HS-5 (cell line): Measurements from ENCODE around the gene ELAPOR1.

Experiments used
- DNase-seq: peaks from one replicate; pipeline ENCODE4 v3.0.0-alpha.2; 2012; ENCODE audit warnings: low read depth

Gene ELAPOR1, protein sequence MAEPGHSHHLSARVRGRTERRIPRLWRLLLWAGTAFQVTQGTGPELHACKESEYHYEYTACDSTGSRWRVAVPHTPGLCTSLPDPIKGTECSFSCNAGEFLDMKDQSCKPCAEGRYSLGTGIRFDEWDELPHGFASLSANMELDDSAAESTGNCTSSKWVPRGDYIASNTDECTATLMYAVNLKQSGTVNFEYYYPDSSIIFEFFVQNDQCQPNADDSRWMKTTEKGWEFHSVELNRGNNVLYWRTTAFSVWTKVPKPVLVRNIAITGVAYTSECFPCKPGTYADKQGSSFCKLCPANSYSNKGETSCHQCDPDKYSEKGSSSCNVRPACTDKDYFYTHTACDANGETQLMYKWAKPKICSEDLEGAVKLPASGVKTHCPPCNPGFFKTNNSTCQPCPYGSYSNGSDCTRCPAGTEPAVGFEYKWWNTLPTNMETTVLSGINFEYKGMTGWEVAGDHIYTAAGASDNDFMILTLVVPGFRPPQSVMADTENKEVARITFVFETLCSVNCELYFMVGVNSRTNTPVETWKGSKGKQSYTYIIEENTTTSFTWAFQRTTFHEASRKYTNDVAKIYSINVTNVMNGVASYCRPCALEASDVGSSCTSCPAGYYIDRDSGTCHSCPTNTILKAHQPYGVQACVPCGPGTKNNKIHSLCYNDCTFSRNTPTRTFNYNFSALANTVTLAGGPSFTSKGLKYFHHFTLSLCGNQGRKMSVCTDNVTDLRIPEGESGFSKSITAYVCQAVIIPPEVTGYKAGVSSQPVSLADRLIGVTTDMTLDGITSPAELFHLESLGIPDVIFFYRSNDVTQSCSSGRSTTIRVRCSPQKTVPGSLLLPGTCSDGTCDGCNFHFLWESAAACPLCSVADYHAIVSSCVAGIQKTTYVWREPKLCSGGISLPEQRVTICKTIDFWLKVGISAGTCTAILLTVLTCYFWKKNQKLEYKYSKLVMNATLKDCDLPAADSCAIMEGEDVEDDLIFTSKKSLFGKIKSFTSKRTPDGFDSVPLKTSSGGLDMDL

DNA sequence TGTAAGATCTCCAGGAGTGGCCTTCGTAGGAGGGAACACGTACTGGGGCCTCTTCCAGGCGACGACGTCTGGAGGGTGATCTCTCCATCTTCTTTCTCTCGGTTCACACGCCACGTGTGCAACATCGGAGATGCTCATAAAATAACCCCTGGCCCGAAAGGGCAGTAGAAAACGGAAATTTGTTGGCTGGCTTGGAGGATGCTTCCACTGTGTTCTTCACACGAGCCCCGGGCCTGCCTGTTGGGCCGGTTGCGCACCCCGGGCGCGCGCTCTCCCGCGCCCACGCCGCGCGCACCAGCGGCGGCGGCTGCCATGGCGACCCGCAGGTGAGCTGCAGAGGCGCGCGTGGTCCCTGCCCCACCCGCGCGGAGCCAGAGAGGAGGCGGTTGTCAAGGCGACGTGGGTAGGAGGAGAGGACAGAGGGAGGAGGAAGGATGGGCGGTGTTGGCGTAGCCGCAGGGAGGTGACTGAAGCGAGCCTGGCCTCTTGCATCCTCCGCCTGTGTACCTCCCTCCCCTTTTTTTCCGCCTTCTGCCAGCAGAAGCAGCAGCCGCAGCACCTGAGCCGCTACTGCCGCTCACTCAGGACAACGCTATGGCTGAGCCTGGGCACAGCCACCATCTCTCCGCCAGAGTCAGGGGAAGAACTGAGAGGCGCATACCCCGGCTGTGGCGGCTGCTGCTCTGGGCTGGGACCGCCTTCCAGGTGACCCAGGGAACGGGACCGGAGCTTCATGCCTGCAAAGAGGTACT is at the start of gene ELAPOR1:
ELAPOR1 (plus strand) TSS at position 526 of the 752 bp plus-strand sequence; CDS start at position 595, 69 bp downstream.
- DNase-seq = no peak

DNA sequence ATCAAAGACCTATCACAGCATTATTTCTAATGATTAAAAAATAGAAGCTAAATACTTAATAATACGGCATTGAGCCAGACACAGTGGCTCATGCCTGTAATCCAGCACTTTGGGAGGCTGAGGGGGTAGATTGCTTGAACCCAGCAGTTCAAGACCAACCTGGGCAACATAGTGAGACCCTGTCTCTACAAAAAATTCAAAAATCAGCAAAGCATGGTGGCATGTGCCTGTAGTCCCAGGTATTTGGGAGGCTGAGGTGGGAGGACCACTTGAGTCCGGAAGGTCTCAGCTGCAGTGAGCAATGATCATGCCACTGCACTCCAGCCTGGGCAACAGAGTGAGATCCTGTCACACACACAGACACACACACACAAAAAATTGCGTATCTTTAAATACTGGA is 48.8 kb upstream of the ELAPOR1 start:
- DNase-seq = no peak

DNA sequence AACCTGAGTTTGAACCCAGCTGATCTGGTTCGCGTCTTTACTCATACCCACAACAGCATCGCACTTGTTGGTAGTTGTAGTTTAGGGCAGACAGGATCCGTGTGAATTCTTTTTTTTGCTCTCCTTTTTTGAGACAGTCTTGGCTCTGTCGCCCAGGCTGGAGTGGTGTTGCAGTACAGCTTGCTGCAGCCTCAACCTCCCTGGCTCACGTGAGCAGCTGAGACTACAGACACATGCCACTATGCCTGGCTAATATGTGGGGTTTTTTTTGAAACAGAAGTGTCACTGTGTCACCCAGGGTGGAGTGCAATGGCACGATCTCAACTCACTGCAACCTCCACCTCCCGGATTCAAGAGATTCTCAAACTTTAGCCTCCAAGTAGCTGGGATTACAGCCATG is 46.0 kb upstream of the ELAPOR1 start:
- no peak for DNase-seq

DNA sequence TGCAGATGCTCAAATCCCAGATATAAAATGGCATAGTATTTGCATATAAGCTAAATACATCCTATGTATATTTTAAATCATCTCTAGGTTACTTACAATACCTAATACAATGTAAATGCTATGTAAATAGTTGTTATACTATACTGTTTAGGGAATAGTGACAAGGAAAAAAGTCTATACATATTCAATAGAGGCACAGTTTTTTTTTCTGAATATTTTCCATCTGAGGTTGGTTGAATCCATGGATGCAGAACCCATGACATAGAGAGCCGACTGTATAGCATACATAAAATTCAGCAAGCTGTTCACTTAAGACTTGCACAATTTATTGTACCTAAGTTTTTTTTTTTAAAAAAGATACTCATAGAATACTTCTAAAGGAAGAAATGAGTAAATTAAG is 44.6 kb upstream of the ELAPOR1 start:
- DNase-seq = no peak

DNA sequence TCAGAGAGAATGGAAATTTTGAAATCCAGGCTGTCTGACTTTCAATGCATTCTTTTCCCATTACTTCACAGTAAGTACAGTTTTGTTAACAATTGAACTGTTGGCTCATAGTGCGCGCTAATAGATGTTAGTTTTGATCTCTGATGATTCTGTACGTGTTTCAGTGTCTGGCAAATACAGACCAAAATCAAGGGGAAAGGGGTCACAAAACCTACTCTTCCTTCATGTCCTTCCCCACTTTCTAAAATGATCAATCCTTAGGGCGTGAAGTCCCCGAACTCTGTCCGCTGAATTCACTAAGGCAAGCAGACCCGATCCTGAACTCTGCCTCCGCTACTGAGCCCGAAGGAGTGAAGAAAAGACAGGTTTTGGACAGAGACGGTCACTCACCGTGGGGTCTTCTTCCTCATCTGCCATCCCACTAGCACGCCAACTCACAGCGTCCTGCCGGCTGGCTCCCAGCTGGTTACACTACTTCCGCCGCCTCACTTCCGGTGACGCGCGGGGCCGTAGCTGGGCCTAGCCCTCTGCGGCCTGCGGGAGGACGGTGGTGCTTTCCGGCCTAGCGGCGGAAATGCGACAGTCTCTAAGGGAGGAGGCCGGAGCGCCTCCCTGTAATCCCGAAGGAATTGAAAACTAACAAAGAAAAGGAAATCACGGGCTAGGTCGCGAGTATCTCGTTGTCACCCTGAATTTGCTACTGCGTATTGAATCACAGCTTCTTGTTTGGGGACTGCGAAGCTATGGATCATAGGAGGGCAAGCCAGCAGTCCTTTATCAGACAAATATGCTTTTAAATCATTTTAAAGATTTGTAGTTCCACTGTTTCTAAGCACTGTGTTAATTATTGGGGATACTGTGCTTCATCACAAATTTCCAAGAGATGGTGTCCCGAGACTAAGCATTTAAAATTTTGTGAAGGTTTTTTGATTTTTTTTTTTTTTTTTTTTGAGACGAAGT is 38.1 kb upstream of the ELAPOR1 start, which contains the start of gene TAF13:
TAF13 (minus strand) TSS at position 473 of the 960 bp plus-strand sequence; CDS start at position 417, 56 bp downstream.
- peak; percentile 78 for DNase-seq

DNA sequence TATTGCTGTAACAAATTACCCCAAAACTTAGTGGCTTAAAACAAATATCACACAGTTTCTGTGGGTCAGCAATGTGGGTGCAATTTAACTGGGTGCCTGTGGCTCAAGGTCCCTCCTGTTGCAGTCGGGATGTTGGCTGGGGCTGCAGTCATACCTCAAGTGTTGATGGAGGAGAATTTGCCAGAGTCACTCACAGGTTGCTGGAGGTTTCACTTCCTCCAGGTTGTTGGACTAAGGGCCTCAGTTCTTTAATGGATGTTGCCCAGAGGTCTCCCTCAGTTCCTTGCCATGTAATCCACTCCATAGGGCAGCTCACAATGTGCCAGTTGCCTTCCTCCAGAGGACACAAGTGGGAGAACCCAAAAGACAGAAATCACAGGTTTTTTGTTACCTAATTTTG is 35.6 kb upstream of the ELAPOR1 start:
- DNase-seq = no peak

DNA sequence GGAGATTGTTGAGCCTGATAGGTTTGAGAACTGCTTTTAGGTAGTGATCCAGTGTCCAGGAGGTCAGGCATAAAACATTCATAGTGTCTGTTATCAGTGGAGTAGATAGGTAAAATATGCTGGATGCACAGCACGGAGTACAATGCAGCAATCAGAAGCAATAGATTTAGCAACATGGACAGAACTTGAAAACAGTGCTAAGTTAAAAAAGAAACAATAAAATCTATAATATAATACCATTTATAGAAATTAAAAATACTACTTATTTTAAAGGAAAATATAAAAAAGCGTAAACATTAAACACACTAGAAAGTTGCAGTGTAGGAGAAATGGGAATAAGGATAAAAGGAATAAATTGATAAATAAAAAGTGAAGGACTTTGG is 34.7 kb upstream of the ELAPOR1 start:
- DNase-seq = no peak

DNA sequence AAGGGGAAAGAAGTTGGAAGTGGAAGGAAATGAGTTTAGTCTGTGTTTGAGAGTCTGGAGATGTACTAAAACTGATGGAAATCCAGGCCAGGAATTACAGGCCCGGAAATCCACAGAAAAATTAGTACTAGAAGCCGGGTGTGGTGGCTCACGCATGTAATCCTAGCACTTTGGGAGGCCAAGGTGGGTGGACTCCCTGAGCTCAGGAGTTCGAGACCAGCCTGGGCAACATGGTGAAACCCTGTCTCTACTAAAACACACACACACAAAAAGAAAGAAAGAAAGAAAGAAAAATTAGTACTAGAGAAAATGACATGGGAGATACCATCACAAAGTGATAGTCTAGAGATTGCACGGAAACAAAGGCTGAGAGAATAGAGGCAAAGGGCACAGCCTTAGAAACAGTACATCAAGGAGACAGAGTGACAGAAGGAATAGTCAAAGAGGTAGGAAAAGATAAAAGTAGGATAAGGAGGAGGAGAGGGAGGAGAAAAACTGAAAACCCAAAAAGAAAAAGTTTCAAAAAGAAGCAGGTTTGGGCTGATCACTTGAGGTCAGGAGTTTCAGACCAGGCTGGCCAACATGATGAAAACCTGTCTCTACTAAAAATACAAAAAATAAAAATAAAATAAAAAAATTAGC is 33.4 kb upstream of the ELAPOR1 start:
- no peak for DNase-seq

DNA sequence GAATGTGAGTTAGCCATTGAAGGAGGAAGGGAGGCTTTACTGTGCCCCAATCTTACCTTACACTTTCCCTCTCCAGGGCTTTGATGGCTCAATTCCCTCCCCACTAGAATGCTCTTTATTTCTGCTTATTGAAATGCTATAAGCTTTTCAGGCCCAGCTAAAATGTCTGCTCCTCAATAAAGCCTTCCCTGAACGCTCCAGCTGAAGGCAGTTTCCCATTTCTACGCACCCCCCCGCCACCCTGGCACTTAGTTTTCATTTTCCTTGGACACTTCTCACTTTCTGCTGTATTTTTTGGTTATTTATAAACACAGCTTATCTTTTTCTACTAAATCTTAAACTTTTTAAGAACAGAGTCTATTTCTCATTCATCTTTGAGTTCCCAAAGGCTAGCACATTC is 30.4 kb upstream of the ELAPOR1 start:
- no peak for DNase-seq

DNA sequence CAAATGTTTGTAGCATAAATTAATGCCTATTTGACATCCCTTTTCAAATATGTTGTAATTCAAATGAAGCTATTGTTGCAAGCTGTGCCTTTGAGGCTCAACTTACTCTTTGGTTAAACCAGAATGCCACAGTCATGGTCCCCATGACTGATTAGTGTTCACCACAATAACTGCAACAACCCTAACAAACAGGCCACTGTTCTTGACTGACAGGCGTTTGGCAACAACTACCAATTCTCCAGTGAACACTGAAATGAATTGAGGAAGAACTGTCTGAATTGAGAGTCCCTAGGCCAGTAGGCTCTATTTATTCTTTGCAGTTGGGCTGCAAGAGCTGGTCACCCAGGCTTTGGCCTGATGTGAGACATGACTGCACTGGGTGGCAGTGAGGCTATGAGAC is 30.0 kb upstream of the ELAPOR1 start:
- DNase-seq = no peak

DNA sequence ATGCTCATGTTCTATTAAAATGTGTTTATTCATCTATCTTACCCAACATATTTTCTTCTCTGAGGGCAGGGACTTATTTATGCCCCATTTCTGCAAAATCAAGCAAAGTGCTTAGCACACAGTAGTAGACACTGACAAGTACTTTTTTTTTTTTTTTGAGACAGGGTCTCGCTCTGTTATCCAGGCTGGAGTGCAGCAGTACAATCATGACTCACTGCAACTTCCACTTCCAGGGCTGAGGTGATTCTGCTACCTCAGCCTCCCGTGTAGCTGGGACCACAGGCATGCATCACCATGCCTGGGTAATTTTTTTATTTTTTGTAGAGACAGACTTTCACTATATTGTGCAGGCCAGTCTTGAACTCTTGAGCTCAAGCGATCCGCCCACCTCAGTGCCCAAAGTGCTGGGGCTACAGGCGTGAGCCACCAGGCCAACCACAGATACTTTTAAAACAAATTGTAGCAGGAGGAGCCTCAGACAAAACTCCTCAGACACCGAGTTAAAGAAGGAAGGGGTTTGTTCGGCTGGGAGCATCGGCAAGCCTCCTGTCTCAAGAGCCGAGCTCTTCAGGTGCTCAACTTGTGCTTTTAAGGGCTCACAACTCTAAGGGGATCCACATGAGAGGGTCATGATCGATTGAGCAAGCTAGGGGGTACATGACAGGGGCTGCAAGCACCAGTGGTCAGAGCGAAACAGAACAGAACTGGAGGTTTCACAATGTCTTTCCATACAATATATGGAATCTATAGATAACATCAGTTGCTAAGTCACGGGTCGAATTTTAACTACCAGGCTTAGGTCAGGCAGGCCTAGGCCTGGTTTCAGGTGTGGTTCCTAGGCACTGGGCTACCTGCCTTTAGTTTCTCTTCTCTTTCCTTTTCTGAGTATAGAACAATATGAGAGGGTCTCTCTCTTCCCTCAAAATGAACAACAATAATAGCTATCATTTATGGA is 29.1 kb upstream of the ELAPOR1 start:
- DNase-seq = no peak

DNA sequence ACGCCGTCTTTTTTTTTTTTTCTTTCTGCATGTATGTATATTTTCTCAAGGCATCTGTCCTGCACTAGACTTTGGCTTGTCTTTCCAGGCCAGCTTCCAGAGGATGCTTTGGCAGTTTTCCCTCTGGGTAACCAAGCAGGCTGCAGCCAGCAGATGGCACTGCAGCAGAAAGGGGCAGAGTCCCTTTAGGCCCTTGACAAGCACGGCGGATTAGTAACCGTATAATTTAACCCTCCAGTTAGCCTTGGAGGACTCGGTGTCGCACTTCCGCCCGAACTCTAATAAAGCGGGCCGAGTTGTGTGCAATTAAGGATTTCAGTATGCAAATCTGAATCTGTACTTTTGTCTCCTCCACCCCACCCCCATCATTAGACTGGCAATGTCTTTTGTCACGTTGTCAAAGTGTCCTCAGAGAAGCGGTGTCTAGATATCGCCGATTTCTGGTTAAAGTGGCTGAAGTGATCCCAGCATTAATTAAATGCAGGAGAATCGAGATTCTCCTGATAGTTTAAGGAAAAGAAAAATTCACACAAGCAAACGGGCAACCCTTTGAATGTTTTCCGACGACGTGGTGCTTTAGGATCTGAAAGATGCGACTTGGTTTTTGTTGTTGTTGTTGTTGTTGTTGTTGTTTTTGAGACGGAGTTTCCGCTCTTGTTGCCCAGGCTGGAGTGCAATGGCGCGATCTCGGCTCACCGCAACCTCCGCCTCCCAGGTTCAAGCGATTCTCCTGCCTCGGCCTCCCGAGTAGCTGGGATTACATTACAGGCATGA is 24.5 kb upstream of the ELAPOR1 start:
- no peak for DNase-seq

DNA sequence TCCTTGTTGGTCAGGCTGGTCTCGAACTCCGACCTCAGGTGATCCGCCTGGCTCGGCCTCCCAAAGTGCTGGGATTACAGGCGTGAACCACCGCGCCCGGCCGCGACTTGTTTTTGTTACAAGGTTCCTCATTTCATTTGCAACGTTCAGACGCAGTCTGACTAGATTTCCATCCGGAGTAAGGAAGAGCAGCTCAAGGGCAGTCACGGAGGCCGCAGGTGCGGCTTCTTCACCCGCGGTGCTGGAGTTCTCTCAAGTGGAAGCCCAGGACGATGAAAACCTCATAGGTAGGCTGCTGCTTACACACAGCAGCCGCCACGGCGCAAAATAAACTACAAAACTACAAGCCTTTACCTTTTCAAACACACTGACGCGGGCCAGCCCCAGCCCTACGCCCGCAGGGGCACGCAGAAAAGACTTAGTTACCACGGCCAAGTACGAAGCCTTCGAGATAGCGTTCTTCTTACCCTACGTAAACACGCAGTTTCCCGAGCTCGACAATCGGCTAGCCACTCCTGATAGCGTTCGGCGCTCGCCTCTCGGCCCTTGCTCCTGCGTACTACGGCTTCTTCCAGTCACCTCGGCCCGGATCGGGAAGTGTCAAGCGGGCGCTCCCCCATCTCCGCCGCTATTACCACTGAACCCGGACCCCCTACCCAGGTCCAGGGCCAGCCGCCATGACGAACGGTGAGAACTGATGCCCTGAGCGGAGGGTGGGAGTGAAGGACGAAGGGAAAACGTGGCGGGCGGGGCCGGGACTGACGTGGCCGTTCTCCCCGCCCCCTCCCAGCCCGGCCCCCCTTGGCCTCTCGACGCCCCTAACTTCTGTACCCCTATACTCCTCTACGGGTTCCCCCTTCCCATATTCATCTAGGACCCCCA is 23.5 kb upstream of the ELAPOR1 start, which contains the start of gene TMEM167B:
TMEM167B (plus strand) TSS at position 569 of the 882 bp plus-strand sequence; CDS start at position 678, 109 bp downstream.
- DNase-seq = peak; percentile 71

DNA sequence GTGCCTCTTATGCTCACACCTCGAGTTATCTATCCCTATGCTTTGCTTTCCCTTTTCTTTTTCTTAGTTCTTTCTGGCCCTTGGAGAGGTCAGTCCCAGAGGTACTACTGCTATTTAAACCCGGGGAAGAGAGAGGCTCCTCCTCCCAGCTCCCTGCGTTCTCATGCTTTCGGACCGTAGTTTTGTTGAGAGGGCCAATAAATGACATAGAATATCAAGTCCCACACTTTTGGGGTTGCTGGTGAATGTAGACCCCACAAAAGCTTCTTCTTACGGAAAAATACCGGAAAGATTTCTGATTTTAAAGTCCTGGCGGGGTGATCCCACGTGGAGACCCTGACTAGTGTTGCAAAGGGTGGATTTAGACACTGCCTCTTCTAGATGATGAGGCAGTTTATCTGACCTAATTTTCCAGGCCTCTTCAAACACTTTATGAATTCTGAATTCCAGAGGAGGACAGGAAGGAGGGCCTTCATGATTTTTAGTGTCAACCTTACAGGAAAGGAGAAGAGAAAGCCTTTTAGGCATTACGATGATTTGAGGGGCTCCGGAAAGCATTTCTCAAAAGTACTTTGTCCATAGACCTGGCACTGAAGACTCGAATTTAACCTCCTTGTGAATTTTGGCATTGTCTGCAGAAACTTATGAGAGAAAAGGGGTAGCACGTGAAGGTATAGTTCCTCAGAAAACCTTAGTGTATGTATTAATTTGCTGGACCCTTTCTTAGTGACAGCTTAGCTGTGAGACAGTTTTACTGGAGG is 22.7 kb upstream of the ELAPOR1 start:
- DNase-seq = no peak

DNA sequence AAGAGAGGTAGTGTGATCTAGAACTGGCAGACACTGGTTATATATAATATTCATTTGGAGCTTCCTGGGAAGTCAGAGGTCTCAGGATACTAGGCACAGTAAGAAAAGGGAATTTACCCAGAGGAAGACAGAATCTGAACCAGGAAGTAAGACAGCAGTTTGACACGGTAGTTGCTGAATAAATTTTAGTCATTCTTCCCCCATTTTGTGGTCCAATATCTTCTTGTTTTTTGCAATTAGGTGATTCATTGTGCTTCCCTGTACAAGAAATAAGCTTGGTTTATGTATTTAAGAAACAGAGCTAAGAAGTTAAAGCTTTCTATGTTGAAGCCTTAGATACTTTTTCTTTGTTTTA is 22.1 kb upstream of the ELAPOR1 start:
- no peak for DNase-seq

DNA sequence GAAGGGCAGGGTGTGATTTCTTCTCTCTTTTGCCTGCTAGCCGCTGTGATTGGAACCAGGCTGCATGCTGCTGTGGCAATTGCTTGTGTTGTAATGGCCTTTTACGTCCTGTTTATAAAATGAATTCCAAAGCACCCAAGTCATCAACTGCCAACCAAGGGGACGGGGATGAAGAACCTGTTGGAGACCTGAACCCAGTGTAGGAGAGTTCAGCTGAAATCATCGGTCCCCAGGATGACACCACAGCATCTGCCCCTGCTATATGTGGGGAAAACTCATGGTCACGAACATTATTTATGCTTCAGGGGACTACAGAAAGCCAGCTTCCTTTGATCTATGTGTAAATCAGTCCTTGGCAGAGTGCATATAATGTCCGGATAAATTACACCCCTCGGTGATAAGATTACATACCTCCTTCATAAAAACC is 19.5 kb upstream of the ELAPOR1 start:
- DNase-seq = no peak
